AG09319 (cell line): ENCODE data around the gene SMPD3.

ENCODE experiments used
- DNase-seq: peaks from one replicate; pipeline ENCODE4 v3.0.0-alpha.2; 2010; ENCODE audit warnings: low read depth; ENCODE audit errors: extremely low read depth
- TF ChIP-seq, protein P1 (sequence below): IDR thresholded peaks from 2 replicates; pipeline ENCODE4 v1.5.1; 2011; ENCODE audit warnings: low read depth, mild to moderate bottlenecking, inconsistent platforms, low read length, moderate library complexity

The SMPD3 gene

DNA sequence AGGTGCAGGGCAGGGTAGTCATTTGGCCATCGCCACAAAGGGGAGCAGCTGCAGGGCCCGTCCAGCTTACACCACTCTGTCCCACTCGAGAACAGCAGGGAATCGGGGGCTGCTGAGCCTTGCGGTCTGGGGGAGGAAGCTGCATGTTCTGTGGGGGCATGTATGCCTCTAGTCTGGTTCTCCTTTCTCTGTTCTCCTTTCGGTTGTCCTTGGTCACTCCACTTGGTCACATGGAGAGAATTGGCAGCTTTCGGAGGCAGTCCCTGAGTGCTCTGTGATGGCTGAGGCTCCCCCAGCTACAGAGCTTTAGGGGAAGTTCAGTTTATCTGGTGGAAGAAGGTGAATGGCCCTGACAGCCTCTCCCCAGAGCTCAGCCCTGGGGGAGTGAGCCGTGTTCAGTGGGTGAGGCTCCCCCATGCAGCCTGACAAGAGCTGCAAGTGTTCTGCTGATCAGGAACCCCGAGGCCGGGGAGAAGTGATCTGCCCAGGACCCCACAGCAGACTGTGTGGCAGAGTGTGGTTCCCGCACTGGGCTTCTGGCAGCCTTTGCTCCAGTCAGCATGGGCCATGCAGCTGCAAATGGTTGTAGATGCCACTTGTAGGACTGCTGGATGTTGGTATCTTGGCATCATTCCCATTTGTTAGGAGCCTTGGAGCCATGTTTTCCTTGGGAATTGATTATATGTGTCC is 22.3 kb upstream of the SMPD3 start:
- TF ChIP-seq, protein P1, sequence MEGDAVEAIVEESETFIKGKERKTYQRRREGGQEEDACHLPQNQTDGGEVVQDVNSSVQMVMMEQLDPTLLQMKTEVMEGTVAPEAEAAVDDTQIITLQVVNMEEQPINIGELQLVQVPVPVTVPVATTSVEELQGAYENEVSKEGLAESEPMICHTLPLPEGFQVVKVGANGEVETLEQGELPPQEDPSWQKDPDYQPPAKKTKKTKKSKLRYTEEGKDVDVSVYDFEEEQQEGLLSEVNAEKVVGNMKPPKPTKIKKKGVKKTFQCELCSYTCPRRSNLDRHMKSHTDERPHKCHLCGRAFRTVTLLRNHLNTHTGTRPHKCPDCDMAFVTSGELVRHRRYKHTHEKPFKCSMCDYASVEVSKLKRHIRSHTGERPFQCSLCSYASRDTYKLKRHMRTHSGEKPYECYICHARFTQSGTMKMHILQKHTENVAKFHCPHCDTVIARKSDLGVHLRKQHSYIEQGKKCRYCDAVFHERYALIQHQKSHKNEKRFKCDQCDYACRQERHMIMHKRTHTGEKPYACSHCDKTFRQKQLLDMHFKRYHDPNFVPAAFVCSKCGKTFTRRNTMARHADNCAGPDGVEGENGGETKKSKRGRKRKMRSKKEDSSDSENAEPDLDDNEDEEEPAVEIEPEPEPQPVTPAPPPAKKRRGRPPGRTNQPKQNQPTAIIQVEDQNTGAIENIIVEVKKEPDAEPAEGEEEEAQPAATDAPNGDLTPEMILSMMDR, result no peak
- DNase-seq, result no peak

DNA sequence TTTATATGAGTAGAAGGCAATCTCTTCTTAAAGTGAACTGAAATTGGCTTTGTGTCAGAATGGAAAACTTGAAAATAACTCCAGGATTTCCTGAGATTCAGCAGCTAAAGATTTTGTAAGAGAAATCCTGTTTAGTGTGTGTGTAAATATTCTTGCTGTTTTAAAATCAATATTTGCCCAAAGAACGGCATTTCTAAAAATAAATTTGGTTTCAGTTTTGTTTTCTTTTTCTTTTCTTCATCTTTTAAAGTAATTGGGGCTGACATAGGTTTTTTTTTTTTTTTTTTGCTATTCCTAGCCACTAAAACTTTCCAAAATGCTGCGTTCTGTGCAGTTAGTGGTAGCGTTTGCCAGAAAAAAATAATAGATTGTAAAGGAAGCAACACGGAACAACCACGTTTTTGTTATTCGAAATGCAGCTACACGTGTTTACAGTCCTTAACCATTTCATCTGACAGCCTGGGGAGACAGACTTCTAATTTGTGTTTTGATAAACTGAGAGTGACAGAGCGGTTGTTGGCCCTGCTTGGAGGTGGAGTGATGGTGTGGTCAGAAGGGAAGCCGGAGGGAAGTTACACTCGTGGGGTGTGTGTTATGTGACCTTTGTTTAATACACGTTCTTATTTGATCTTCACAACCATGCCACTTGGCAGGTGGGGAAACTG is 21.6 kb upstream of the SMPD3 start:
- no peak for DNase-seq
- TF ChIP-seq, protein P1, result no peak

- TF ChIP-seq, protein P1, result no peak
- no peak for DNase-seq
Measured at GRCh38 chr16:68468842-68469241, 20.5 kb upstream of the SMPD3 start.

- TF ChIP-seq, protein P1, result no peak
Measured at GRCh38 chr16:68466174-68466573, 17.9 kb upstream of the SMPD3 start.

DNA sequence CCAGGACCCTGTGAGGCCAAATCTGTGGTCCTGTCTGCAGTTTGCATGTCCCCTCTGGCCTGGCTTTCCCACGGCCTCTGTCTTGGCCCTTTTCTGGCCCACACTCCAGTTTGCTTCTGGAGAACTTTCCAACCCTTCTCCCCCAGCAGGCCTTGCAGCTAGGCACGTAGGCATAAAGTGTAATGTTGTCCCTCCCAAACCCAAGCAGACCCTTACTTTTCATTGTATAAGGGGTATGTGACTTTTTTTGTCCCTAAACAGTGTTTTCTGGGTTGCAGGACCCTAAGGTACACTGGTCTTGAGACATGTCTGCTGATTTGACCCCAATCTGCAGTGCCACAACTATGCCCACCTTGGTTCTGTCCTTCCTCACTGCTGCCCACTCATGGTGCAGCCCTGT is 15.6 kb upstream of the SMPD3 start:
- TF ChIP-seq, protein P1, result no peak
- DNase-seq, result no peak

More at GRCh38 chr16:68466174-68466573, 17.9 kb upstream of the SMPD3 start:
- no peak for DNase-seq

- TF ChIP-seq, protein P1, result no peak
- no peak for DNase-seq
Measured at GRCh38 chr16:68460067-68460466, 11.8 kb upstream of the SMPD3 start.

GRCh38 chr16:68459457-68459856 is 11.1 kb upstream of the SMPD3 start:
- TF ChIP-seq, protein P1, result no peak
- DNase-seq, result no peak
